Astrocyte of the spinal cord (primary cell): ENCODE data around the gene PIM2.
"Not testable (repeated sequence)": the region's sequence is repeated elsewhere in the genome, so short reads cannot be mapped to it uniquely, and the experiment has no call there.

Experiments used
- DNase-seq: peaks from one replicate; pipeline ENCODE4 v3.0.0; 2011; ENCODE audit warnings: low read depth, low spot score
- H3K4me3 ChIP-seq: 2 replicates; pipeline ENCODE4 v1.5.1; 2011; ENCODE audit warnings: low read depth, mild to moderate bottlenecking, low read length, moderate library complexity
- in situ Hi-C: cut with HindIII; loops from 2 replicates; pipeline ENCODE4 v1.10.0; 2017; ENCODE audit warnings: low sequenced_read_pairs
- TF ChIP-seq, protein P1 (sequence below): IDR thresholded peaks from 2 replicates; pipeline ENCODE4 v1.5.1; 2012; ENCODE audit warnings: low read depth, mild to moderate bottlenecking, low read length, inconsistent platforms

The PIM2 gene

DNA sequence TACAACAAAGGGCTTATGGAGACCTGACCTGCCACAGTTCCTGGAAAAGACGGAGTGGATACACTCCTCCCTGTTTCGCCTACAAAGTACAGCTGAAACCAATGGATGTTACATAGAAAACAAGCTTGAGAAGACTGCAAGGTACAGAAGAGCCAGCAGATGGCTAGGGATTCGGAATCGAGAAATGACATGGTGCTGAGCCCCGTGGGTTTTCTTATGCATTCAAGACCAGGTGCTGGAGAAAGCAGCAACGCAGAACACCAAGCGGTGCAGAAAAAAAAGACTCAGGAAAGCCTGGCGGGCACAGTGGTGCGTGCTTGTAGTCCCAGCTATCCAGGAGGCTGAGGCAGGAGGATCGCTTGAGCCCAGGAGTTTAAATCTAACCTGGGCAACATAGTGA, 35.1 kb downstream of the PIM2 start:
- in situ Hi-C loops: no loop called here
- TF ChIP-seq, protein P1, sequence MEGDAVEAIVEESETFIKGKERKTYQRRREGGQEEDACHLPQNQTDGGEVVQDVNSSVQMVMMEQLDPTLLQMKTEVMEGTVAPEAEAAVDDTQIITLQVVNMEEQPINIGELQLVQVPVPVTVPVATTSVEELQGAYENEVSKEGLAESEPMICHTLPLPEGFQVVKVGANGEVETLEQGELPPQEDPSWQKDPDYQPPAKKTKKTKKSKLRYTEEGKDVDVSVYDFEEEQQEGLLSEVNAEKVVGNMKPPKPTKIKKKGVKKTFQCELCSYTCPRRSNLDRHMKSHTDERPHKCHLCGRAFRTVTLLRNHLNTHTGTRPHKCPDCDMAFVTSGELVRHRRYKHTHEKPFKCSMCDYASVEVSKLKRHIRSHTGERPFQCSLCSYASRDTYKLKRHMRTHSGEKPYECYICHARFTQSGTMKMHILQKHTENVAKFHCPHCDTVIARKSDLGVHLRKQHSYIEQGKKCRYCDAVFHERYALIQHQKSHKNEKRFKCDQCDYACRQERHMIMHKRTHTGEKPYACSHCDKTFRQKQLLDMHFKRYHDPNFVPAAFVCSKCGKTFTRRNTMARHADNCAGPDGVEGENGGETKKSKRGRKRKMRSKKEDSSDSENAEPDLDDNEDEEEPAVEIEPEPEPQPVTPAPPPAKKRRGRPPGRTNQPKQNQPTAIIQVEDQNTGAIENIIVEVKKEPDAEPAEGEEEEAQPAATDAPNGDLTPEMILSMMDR: no peak
- no peak overlapping the region for H3K4me3 ChIP-seq
- DNase-seq: no peak

DNA sequence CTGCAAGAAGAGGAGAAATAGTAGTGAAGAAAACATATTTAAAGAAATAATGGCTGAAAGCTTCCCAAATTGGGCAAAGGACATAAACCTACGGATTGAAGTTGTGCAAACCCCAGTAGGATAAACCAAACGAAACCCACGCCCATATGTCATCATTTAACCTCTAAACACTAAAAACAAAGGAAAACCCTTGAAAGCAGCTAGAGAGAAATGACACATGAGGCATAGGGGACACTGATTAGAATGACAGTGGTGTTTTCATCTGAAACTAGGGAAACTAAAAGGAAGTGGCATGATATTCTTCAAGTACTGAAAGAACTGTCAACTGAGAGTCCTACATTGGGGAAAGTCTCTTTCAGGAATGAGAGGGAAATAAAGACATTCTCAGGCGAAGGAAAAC, 41.9 kb downstream of the PIM2 start:
- DNase-seq, in situ Hi-C loops: not testable (repeated sequence)

DNA sequence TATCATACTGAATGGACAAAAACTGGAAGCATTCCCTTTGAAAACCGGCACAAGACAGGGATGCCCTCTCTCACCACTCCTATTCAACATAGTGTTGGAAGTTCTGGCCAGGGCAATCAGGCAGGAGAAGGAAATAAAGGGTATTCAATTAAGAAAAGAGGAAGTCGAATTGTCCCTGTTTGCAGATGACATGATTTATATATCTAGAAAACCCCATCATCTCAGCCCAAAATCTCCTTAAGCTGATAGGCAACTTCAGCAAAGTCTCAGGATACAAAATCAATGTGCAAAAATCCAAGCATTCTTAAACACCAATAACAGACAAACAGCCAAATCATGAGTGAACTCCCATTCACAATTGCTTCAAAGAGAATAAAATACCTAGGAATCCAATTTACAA, 46.8 kb downstream of the PIM2 start:
- in situ Hi-C loops, H3K4me3 ChIP-seq, DNase-seq: not testable (repeated sequence)

More for the DNA sequence above, 41.9 kb downstream of the PIM2 start:
- not testable (repeated sequence) for H3K4me3 ChIP-seq

GRCh38 chrX:48864210-48864609, 54.6 kb downstream of the PIM2 start:
- in situ Hi-C loops: no loop called here
- DNase-seq: peak; percentile 40
- H3K4me3 ChIP-seq: no peak overlapping the region
- TF ChIP-seq, protein P1: no peak
